ENCODE measurements around the gene GSPT2.

The GSPT2 gene

GRCh38 chrX:51742586-51742985 is 656 bp upstream of the GSPT2 start:
- TF ChIP-seq CTCF (conservative IDR thresholded peaks at IDR 0.05; ENCODE audit: low read depth, low read length), result no peak

GRCh38 chrX:51747671-51748070 is 4.4 kb downstream of the GSPT2 start:
- TF ChIP-seq CTCF (conservative IDR thresholded peaks at IDR 0.05; ENCODE audit: low read depth, low read length), result no peak
- DNase-seq (ENCODE audit: low read depth), result no peak
- H3K4me3 ChIP-seq (ENCODE audit: low read length), result no peak overlapping the region

More at GRCh38 chrX:51742586-51742985, 656 bp upstream of the GSPT2 start:
- H3K4me3 ChIP-seq (ENCODE audit: low read length), result no peak overlapping the region
- no peak for DNase-seq (ENCODE audit: low read depth)

GRCh38 chrX:51759055-51759839 is 16.0 kb downstream of the GSPT2 start:
- no peak for TF ChIP-seq CTCF (conservative IDR thresholded peaks at IDR 0.05; ENCODE audit: low read depth, low read length)
- DNase-seq (ENCODE audit: low read depth), result no peak
- H3K4me3 ChIP-seq (ENCODE audit: low read length), result no peak overlapping the region

- no peak for TF ChIP-seq CTCF (conservative IDR thresholded peaks at IDR 0.05; ENCODE audit: low read depth, low read length)
- no peak for DNase-seq (ENCODE audit: low read depth)
- H3K4me3 ChIP-seq (ENCODE audit: low read length), result no peak overlapping the region
Measured at GRCh38 chrX:51760657-51761056, 17.4 kb downstream of the GSPT2 start.

GRCh38 chrX:51766546-51766945 is 23.3 kb downstream of the GSPT2 start:
- no peak for DNase-seq (ENCODE audit: low read depth)
- no peak overlapping the region for H3K4me3 ChIP-seq (ENCODE audit: low read length)
- TF ChIP-seq CTCF (conservative IDR thresholded peaks at IDR 0.05; ENCODE audit: low read depth, low read length), result no peak

- no peak for TF ChIP-seq CTCF (conservative IDR thresholded peaks at IDR 0.05; ENCODE audit: low read depth, low read length)
- H3K4me3 ChIP-seq (ENCODE audit: low read length), result no peak overlapping the region
- no peak for DNase-seq (ENCODE audit: low read depth)
Measured at GRCh38 chrX:51776851-51777250, 33.6 kb downstream of the GSPT2 start.

GRCh38 chrX:51779306-51779705 is 36.1 kb downstream of the GSPT2 start:
- DNase-seq (ENCODE audit: low read depth), result no peak
- TF ChIP-seq CTCF (conservative IDR thresholded peaks at IDR 0.05; ENCODE audit: low read depth, low read length), result no peak
- no peak overlapping the region for H3K4me3 ChIP-seq (ENCODE audit: low read length)
